Suprapubic skin (tissue), 4 donors: ENCODE results near the gene FOSL1.

Experiments used
- EP300 ChIP-seq: sonication (generic); formaldehyde crosslinking; IDR thresholded peaks from one replicate; pipeline ENCODE4 v1.6.1; 2017; ENCODE audit warnings: antibody characterized with exemption
- POLR2A ChIP-seq, 2 donors: fragments of 450-650 bp; IDR thresholded peaks; one replicate each; pipeline ENCODE4 v1.6.1; 2017; ENCODE audit warnings: antibody characterized with exemption in 2 of 2, mild to moderate bottlenecking in 2 of 2, moderate library complexity in 2 of 2
- POLR2AphosphoS5 ChIP-seq, 3 donors: sonication (generic); formaldehyde crosslinking; IDR thresholded peaks; one replicate each; pipeline ENCODE4 v1.6.1; 2017; ENCODE audit warnings: antibody characterized with exemption in 3 of 3
- TF ChIP-seq, protein P1 (sequence below), 2 donors: fragments of 200-600 bp in 1 of 2; fragments of 450-650 bp in 1 of 2; sonication (generic) in 1 of 2; IDR thresholded peaks; one replicate each; pipeline ENCODE4 v1.5.1; 2016 to 2019; ENCODE audit warnings: antibody characterized with exemption in 2 of 2, mild to moderate bottlenecking in 1 of 2, moderate library complexity in 1 of 2

DNA sequence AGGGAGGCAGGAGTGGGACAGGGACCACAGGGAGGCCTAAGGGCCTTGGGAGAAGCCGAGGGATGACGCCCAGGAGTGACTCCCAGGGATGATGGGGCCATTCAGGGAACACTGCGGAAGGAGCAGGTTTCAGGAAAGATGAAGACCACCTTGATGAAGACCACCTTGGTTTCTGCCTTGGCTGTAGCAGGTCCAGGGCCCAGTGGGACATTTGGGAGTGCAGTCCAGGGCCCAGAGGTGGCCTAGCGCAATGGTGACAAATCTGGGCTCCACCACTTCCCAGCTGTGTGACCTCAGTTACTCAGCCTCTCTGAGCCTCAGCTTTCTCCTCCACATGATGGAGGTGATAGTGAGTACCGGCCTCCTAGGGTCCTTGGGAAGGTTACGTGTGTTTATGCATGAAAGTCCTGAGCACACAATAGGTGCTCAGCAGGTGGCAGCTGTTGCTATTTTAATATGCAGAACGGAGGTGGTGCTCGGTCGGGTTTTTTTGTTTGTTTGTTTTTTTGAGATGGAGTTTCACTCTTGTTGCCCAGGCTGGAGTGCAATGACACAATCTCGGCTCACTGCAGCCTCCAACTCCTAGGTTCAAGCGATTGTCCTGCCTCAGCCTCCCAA is 45.9 kb upstream of the FOSL1 start:
- TF ChIP-seq, protein P1, sequence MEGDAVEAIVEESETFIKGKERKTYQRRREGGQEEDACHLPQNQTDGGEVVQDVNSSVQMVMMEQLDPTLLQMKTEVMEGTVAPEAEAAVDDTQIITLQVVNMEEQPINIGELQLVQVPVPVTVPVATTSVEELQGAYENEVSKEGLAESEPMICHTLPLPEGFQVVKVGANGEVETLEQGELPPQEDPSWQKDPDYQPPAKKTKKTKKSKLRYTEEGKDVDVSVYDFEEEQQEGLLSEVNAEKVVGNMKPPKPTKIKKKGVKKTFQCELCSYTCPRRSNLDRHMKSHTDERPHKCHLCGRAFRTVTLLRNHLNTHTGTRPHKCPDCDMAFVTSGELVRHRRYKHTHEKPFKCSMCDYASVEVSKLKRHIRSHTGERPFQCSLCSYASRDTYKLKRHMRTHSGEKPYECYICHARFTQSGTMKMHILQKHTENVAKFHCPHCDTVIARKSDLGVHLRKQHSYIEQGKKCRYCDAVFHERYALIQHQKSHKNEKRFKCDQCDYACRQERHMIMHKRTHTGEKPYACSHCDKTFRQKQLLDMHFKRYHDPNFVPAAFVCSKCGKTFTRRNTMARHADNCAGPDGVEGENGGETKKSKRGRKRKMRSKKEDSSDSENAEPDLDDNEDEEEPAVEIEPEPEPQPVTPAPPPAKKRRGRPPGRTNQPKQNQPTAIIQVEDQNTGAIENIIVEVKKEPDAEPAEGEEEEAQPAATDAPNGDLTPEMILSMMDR (IDR thresholded peaks at IDR 0.05), result no peak
- TF ChIP-seq POLR2A (IDR thresholded peaks at IDR 0.05) (no peak), POLR2AphosphoS5 (IDR thresholded peaks at IDR 0.05) (no peak), EP300 (no peak)
